GM19238 (cell line): ENCODE data around the gene WSB1.
"Not testable (repeated sequence)": the region's sequence is repeated elsewhere in the genome, so short reads cannot be mapped to it uniquely, and the experiment has no call there.

Experiments used
- DNase-seq: peaks from one replicate; pipeline ENCODE4 v3.0.0; 2011; ENCODE audit warnings: low spot score; ENCODE audit not compliant: insufficient read length

WSB1 gene, protein sequence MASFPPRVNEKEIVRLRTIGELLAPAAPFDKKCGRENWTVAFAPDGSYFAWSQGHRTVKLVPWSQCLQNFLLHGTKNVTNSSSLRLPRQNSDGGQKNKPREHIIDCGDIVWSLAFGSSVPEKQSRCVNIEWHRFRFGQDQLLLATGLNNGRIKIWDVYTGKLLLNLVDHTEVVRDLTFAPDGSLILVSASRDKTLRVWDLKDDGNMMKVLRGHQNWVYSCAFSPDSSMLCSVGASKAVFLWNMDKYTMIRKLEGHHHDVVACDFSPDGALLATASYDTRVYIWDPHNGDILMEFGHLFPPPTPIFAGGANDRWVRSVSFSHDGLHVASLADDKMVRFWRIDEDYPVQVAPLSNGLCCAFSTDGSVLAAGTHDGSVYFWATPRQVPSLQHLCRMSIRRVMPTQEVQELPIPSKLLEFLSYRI

DNA sequence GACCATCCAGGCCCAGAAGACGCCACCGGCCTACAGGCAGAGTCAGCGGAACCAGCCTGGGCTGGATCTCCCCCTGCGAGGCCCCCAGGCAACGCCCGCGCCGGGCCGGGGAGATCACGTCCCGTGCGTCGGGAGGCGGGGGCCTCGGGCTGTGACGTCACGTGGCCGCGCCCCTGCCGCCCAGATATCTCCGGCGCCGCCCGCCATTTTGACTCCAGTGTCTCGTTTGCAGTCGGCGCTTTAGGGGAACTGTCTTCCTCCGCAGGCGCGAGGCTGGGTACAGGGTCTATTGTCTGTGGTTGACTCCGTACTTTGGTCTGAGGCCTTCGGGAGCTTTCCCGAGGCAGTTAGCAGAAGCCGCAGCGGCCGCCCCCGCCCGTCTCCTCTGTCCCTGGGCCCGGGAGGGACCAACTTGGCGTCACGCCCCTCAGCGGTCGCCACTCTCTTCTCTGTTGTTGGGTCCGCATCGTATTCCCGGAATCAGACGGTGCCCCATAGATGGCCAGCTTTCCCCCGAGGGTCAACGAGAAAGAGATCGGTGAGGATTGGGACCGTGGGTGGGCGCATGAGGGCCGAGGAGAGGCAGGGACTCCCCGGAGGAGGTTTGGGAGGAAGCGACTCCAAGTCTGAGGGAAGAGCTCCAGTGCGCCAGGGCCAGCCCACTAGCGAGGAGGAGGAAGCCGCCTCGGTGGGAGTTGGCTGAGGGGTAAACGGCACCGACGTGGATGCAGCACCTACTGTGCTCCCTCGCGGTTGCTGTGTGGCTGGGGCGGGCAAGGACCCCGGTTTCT is at the start of gene WSB1:
Gene WSB1 (plus strand): TSS at position 217 of the 791 bp plus-strand sequence. CDS start 282 bp downstream, at position 499.
- DNase-seq, result peak; percentile 91

DNA sequence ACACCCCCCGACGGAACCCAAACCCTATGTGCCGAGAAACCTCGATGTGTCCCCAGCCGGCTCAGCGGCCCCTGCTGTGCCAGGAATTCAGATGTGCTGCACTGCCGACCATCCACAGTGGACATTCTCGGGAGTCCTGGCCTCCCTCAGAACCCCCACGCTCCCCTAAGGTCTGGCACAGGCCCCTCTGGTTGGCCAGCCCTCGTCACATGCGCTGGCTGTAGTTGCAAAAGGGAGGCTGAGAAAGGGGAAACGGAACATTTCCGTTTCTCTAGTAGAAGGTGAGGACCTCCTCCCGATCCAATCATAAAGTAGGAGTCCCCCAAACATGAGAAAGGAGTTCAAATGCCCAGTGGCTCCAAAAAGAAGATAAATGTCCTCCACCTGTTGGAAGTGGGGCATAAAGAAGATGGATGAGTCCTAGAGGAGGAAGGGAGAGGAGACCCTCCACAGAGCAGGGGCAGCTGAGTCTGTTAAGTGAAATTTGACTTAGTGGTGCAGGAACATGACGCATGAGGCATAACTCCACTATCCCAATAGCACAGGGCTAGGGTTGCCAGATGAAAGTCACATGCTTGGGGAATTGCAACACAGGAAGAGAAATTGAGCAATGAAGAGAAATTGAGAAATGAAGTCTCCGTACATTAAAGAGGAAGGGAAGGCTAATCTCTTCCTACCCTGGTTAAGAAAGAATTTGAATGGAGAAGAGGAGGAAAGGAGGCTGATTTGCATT is 49.3 kb upstream of the WSB1 start:
- no peak for DNase-seq

DNA sequence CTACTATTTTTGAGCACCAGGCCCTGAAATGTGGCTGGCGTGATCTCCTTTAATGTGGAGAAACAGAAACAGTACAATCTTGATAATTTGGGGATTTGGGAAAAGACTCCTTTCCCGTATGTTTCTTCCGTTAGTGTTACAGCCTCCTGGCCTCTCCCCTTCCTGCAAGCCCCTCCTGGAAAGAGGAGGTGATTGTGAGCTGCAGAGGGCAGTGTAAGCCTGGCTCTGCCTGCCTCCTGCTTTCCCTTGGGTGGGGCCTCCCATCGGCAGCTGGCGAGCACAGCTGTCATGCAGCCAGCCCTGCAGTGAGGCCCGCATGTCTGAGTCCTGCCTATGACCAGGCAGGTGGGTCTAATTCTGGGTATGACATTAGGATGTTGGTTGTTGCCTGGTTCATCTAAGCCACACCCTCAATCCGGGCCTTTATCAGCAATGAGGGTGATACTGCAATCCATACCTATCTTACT is 48.7 kb upstream of the WSB1 start:
- DNase-seq, result peak; percentile 65

DNA sequence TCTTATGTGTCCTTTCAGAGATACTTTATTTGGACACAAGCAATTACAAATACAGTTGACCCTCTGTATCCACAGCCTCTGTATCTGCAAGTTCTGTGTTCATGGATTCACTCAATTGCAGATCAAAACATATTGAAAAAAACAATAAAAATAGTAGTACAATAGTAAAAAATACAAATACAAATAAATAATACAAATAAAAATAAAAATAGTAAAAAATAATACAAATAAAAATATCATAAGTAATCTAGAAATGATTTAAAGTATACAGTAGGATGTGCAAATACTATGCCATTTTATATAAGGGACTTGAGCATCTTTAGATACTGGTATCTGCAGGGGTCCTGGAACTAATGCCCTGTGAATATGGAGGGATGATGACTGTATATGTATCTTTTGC is 47.4 kb upstream of the WSB1 start:
- no peak for DNase-seq

DNA sequence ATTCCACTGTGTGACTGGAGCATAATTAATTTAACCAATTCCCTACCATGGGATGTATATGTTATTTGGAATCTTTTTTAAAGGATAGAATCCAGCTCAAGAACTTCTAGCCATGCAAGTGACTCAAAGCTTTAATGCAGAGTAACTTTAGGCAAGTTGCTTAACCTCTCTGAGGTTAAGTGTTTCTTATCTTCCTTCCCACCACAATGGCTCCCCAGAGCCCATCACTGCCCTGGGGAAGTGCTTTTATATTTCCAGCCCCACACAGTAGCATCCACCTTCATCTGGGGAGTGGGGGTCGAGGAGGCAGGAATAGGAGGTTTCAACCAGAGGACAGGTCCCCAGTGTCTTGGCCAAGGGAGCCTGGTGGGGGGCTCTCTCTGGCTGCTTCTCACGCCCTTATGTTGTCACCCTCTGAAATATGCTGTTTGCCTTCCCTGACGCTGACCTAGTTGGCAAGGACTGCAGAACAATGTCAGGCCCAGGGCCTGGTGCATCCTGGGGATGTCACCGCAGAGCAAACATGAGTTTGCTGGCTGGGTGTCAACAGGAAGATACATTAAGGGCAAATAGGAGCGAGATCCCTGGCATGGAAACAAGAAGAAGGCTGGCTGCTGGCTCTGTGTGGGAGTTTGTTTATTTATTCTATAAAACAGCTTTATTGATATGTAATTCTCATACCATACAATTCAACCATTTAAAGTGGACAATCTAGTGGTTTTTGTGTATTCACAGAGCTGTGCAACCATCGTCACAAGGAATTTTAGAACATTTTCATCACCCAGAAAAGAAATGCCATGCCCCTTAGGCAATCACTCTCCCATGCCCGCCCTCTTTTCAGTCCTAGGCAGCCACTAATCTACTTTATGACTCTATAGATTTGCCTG is 46.6 kb upstream of the WSB1 start:
- no peak for DNase-seq

DNA sequence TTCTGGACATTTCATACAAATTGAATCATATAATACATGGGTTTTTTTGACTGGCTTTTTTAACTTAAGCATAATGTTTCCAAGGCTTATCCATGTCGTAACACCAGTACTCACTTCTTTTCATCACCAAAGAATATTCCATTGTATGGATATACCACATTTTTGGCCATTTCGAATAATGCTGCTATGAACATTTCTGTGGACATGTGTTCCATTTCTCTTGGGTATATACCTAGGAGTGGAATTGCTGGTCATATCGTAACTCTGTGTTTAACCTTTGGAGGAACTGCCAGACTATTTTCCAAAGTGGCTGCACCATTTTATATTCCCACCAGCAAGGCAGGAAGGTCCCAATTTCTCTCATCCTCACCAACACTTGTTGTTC is 46.0 kb upstream of the WSB1 start:
- DNase-seq, result no peak

DNA sequence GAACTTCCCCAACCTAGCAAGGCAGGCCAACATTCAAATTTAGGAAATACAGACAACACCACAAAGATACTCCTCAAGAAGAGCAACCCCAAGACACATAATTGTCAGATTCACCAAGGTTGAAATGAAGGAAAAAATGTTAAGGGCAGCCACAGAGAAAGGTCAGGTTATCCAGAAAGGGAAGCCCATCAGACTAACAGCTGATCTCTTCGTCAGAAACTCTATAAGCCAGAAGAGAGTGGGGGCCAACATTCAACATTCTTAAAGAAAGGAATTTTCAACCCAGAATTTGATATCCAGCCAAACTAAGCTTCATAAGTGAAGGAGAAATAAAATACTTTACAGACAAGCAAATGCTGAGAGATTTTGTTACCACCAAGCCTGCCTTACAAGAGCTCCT is 43.1 kb upstream of the WSB1 start:
- not testable (repeated sequence) for DNase-seq

DNA sequence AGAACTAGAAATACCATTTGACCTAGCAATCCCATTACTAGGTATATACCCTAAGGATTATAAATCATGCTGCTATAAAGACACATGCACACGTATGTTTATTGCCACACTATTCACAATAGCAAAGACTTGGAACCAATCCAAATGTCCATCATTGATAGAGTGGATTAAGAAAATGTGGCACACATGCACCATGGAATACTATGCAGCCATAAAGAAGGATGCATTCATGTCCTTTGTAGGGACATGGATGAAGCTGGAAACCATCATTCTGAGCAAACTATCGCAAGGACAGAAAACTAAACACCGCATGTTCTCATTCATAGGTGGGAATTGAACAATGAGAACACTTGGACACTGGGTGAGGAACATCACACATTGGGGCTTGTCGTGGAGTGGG is 39.1 kb upstream of the WSB1 start:
- not testable (repeated sequence) for DNase-seq

DNA sequence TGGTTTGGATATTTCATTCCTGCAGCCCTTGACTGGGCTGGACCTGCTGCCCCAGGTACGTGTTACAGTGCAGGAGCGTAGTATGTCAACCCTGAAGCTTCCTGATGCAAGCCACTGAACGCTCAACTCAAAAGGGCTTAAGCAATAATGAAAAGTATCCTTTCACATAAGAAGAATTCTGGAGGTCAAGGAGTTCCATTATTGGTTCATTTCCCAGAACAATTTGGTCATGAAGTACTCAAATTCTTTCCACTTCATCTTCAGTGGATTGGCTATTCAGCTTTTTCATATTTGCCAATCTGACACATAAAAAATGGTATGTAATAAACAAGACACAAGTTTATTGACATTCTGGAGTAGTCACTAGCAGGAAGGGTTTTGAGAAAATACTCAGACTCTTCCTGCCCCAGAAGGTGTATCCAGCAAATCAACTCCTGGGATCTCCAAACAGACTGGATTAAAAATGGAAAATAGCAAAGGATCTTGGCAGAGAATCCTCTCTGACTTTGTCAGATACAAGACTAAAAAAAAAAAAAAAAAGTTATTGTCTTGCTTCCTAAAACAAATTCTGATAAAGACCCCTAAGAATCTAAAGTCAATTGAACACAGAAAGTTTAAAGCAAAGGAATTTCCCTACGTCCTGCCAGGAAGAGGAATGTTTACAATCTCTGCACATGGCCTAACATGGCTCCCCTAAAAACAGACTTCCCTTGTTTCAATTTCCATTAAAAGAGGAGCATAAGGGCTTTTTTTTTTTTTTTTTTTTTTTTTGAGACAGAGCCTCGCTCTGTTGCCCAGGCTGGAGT is 37.5 kb upstream of the WSB1 start:
- no peak for DNase-seq

DNA sequence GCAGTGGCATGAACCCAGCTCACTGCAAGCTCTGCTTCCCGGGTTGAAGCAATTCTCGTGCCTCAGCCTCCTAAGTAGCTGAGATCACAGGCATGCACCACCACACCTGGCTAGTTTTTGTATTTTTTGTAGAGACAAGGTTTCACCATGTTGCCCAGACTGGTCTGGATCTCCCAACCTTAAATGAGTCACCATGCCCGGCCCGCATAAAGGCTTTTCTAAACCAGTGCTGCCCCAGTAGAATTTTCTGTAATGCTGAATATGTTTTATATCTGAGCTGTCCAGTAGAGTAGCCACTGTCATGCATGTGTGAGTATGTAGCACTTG is 36.9 kb upstream of the WSB1 start:
- no peak for DNase-seq

DNA sequence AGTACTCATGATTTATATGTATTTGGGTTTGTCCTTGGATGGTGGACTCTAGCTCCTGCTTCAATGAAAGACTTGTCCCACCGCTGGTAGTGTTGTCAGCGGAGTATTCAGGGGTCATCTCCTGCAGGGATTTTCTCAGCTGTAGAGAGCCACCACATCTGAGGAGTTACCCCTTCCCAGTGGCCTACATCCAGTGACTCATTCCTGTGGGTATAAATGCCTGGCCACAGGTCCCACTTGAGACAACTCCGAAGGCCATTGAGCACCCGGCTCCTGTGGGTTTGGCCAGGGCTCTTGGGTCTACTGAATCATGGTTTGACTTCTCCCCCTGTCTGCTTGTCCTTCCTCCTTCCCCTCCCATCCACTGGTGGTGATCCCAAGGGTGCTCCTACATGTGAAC is 34.6 kb upstream of the WSB1 start:
- no peak for DNase-seq

DNA sequence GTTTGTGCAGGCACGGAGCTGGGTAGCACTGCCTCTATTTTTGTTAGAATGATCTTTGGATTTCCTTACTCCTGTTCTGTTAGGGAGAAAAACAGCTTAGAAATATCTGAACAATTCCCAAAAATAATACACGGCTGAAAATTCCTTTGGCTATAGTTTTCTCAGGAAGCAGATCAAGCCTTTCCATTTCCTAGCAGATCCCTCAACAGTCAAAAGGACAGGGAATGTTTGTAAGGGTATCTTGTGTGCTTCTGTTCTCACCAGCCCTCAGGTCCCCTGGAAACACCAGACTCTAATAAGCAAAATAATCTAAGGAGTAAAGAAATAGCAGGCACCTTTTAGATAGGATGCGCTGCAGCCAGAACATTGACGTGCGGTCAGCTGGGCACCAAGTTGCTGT is 30.5 kb upstream of the WSB1 start:
- DNase-seq, result no peak

DNA sequence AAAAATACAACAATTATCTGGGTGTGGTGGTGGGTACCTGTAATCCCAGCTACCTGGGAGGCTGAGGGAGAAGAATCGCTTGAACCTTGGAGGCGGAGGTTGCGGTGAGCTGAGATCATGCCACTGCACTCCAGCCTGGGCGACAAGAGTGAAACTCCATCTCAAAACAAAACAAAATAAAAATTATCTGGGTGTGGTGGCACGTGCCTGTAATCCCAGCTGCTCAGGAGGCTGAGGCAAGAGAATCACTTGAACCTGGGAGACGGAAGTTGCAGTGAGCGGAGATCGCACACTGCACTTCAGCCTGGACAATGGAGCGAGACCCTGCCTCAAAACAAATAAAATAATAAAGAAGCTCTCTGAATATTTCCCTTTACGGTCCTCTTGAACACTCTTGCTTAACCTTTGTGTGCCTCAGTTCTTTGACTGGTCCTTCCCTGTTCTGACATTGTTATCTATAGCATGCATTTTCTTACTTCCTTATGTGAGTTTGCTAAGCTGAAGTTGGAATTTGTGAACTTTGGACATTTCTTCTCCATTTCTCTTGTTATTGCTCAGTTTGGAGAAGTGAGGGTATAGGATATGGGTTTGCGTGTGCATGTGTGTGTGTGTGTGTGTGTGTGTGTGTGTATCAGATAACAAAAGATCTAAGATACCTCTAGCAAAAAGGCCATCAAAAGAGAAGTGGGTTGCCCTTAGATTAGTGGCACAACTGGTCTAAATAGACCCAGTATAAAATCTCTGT is 29.7 kb upstream of the WSB1 start:
- no peak for DNase-seq

DNA sequence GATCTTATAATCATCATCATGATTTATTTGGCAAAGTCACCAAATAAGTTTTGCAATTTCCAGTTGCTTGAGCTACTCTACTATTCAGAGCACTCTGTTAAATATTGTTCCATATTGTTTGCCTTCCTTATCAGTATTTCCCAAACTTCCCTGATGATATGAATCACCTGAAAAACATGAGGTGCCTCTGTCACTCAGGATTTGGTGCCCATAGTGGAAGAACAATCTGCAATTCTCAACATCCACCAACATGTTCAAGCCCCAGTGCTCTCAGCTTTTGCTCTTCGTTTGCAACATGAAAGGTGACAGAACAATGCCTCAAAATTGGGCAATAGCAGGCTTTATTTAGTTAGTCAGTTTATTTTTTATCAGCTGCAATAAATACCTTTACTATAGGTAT is 28.6 kb upstream of the WSB1 start:
- no peak for DNase-seq

DNA sequence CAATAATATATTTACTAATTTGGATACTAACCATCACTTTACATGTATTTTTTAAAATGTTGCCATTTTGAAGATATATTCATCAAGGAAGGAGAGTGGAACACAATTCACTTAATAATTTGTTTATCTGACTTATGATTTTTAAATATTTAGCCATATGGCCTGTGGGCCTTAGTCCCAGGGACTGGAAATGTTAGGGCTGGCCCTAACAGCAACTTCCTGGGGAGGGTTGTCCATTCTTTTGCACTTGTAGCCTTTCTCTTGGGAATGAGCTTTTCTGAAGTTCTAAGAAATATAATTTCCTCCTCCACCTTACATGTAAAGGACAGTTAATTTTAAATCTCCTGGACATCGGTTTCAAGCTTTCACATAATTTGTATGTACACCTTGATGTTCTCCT is 27.7 kb upstream of the WSB1 start:
- no peak for DNase-seq

DNA sequence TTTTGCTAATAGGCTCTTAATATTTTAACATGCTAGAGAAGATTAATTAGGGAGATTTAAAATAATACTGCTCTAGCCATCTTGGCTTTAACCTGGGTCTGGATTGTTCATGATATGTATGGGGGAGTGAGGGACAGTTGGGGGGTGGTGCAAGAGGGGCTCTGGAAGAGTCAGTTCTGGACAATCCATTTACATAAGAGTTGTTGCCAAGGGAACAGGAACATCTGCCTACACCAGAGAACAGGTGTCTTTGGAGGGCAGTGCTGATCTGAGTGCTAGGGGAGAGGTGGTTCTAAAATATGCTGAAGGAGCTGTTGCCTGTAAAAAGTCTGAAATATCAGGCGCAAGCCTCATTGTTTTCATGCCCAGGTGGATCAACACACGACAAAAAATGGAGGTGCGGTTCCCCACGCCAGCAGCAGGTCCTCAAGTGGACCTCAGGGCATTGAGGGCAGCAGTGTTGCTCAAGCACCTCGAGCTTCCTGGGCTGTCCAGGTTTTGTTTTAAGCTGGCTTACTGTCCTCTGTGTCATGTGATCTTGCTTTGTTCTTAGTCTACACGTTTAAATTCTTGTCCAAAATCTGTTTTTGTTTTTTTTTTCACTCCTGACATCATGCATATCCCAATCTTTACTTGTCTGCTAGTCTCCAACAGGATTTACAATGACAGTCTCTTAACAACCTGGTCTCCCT is 25.4 kb upstream of the WSB1 start:
- no peak for DNase-seq

DNA sequence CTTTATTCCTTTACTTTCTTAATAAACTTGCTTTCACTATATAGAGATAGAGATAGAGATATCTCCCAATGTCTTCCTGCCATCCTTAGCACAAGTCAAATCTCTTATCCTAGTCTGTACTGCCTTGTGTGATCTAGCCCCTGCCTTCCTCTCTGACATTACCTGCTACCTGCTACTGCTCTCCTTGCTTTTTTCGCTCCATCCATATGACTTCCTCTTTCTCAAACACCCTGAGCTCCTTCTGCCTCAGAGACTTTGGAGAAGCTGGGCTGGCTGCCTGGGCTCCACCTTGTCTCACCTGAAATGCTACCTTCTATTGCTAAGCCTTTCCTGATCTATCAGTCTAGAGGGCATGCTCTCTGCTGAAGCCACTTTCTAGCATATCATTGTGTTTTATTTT is 24.7 kb upstream of the WSB1 start:
- DNase-seq, result no peak

DNA sequence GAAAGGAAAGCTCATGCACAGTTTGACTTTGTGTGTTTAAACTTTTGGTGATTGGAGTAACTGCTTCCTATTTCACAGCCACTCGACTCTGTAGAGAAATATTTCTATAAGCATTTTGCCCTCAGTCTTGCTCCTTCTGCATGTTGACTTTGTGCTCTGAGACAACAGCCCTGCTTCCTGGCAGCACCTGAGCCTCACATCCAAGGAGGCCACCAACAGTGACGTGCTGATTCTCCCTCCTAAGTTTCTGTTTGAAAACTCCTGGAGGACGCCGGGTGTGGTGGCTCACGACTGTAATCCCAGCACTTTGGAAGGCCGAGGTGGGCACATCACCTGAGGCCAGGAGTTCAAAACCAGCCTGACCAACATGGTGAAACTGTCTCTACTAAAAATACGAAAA is 23.9 kb upstream of the WSB1 start:
- no peak for DNase-seq

DNA sequence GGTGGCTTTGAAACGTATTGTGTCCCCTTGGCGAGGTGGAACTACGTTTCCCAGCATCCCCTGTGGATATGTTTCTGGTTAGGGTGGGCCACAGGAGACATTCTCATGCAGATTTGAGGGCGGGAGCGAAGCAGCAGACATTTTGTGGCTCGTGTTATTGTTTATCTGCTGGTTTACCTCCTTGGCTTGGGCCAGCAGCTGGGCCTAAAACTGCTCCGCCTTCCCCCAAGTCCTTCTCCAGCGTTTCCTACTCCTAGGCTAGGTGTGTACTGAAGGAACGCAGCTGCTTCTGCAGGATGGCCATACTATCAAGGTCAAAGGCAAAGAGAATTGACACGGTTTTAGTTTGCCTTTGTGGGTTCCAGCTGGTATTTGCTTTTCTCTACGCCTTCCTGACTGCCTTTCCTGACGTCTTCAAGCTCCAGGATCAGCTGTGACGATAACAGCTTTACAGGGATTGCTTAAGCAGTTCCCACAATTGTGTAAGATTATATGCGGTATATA is 17.2 kb upstream of the WSB1 start:
- DNase-seq, result no peak
